NCI-H1694 (cell line): ENCODE measurements around the gene CELF6.
"Not testable (repeated sequence)": the region's sequence is repeated elsewhere in the genome, so short reads cannot be mapped to it uniquely, and the experiment has no call there.

Experiments used
- DNase-seq: peaks from one replicate; lab custom pipeline; 2025; lab: John Stamatoyannopoulos, UW

CELF6 gene

DNA sequence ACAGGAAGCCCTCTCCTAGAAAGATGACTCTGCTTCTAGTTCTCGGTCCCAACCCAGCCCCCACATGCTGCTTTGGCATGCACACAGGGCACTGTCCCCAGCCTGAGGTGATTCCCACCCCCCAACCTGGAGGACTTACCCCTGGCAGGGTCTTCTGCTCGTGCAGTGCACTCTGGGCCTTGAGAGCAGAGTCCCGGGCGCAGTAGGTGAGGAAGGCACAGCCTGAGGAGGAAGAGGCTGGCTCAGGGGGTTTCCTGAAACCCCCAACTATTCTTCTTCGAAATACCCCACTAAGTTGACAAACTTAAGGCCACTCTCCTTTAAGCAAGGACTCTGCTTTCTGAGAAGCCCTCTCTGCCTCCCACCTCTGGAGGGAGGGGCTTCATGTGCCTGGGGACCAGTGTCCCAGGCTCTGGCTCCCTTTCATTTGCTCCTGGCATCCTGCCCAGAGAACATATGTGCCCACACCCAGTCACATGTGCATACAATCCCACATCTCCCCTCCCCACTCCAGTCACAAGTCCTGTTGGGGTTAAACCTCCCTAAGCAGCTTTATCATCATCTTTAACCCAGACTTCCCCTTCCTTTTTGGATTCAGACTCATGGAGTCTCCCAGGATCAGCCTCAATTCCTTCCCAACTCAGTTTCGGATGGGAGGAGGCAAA, 4.1 kb downstream of the CELF6 start:
- DNase-seq: peak; percentile 77

- DNase-seq: no peak
Measured at GRCh38 chr15:72313881-72314280, 6.1 kb downstream of the CELF6 start.

- no peak for DNase-seq
Measured at GRCh38 chr15:72313448-72313840, 6.5 kb downstream of the CELF6 start.

- peak; percentile 54 for DNase-seq
Measured at GRCh38 chr15:72312605-72313447, 7.1 kb downstream of the CELF6 start.

DNA sequence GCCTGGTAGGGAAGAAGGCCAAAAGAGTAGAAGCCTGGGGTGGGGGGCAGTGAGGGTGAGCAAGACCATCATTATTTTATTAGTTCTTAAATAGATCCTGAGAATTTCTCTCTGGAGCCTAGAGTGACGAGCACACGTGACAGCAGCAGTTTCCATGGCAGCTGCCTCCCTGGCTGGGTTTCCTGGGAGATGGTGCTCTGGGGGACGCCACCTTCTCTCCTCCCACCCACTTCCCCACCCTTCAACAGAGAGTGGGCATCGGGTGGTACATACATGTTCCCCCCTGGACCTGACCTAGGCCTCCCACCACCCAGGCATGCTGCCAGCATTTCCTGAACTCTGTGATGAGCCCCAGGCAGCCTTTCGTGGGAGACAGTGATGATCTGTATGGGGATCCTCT, 12.9 kb downstream of the CELF6 start:
- no peak for DNase-seq

GRCh38 chr15:72306211-72306785, 13.7 kb downstream of the CELF6 start:
- no peak for DNase-seq

DNA sequence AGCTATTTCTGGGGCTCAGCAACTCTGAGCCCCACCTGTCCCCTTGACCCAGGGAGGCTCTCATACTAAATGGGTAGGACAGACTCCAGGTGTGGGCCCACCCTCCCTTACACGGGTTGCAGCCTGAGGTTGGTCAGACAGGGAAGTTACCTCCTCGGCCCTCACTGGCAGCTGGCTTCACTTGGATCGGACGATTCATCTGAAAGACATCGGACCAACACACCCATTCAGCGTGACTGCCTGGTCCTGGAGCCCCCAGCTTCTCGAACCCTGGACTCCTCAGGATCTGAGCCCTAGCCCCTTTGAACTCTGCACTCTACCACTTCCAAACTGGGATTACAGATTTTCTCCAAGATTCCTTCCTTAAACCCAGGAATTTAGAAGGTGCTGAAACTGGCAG, 15.4 kb downstream of the CELF6 start:
- DNase-seq: no peak

DNA sequence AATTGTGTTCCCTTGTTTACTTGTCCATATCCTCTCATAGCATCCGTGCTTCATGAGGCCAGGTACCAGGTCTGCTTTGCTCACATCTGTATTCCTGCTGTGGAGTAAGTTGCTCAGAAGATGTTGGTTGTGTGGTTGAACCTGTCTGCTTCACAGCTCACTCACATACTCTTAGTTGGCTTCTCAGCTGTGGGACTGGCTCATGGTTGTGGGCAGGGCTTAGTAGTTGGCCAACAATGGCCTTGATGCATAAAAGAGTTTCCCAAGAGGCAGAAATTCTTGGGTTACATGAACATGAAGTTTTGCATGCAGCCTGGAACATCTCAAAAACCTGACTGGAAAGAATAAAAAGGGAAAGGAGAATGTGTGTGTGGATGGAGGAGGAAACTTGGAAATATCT, 17.0 kb downstream of the CELF6 start:
- no peak for DNase-seq

GRCh38 chr15:72289597-72290325, 30.2 kb downstream of the CELF6 start:
- DNase-seq: no peak

- no peak for DNase-seq
Measured at GRCh38 chr15:72288796-72289596, 31.0 kb downstream of the CELF6 start.

- DNase-seq: no peak
Measured at GRCh38 chr15:72285927-72286516, 33.9 kb downstream of the CELF6 start.

- DNase-seq: no peak
Measured at GRCh38 chr15:72285402-72285801, 34.6 kb downstream of the CELF6 start.

DNA sequence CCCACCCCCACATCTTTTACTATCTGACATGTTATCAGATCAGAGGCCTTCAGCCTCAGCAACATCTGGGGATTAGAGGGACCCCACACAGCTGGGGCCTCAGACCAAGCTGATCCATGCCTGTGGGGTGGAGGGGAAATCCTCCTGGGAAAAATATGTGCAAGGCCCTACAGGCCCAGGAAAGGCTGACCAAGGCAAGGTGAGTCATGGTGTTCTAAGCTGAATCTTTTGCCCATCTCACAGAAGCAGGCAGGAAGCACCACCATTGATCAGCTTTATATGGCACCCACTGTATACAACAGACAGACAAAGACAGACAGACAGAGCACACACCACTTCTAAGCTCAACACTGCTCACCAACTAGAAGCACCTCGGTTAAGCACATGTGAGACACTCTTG, 35.2 kb downstream of the CELF6 start:
- no peak for DNase-seq

DNA sequence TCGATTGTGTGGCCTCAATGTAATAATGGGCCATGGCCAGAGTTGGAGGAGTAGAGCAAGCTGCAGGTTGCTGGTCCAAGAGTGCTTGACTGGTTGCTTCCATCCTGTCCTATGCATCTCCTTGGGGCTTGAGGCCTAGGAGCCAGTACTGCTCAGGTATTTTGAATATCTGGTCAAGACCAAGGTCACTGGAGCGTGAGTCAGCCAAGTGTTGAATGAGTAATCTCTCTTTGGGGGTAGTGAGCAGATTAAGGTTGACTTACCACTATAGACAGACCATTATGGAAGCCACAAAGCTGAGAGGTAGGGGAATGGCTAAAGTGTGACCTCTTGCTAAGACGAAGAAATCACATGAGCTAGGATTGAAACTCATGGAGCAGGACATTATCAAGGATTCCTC, 38.2 kb downstream of the CELF6 start:
- no peak for DNase-seq

DNA sequence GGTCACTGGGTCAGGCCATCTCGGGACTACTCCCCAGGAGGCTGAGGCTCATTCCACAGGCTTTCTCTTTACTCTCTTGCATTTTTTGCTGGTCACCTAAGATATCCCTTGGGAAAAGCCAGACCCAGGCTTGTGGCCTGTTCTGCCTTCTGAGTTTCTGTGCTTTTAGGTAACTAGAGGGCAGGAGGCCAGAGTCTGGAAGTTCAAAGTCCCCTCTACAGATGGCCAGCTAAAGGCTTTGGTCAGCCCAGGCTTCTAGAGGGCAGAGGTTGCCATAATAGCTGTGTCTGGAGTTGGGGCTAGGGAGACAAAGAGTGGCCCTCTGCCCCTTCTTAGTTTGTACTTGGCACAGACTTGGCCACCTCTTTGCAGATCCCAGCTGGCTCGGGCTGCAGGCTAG, 39.2 kb downstream of the CELF6 start:
- no peak for DNase-seq

GRCh38 chr15:72278737-72279136, 41.2 kb downstream of the CELF6 start:
- DNase-seq: no peak

- no peak for DNase-seq
Measured at GRCh38 chr15:72276326-72276700, 43.6 kb downstream of the CELF6 start.

DNA sequence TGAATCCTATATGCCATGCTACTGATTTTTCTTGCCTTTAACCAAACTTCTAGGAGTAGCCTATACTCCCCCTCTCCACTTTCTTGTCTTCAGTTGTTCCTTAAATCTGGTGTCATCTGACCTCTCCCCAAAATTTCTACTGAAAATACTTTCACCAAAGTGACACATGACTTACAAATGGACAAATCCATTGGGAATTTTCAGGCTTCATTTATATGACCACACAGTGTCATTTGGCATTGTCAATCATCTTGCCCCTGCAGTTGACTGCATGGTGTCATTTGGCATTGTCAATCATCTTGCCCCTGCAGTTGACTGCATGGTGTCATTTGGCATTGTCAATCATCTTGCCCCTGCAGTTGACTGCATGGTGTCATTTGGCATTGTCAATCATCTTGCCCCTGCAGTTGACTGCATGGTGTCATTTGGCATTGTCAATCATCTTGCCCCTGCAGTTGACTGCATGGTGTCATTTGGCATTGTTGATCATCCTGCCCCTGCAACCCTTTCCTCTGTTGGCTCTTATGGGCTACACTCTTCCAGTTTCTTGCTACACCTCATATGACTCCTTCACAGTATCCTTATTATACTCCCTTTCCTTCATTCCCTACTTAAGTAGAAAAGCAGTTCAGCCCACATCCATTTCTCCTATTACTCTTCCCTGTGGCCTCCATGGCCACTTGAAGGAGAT, 44.2 kb downstream of the CELF6 start:
- not testable (repeated sequence) for DNase-seq

- DNase-seq: no peak
Measured at GRCh38 chr15:72272997-72273352, 47.0 kb downstream of the CELF6 start.

DNA sequence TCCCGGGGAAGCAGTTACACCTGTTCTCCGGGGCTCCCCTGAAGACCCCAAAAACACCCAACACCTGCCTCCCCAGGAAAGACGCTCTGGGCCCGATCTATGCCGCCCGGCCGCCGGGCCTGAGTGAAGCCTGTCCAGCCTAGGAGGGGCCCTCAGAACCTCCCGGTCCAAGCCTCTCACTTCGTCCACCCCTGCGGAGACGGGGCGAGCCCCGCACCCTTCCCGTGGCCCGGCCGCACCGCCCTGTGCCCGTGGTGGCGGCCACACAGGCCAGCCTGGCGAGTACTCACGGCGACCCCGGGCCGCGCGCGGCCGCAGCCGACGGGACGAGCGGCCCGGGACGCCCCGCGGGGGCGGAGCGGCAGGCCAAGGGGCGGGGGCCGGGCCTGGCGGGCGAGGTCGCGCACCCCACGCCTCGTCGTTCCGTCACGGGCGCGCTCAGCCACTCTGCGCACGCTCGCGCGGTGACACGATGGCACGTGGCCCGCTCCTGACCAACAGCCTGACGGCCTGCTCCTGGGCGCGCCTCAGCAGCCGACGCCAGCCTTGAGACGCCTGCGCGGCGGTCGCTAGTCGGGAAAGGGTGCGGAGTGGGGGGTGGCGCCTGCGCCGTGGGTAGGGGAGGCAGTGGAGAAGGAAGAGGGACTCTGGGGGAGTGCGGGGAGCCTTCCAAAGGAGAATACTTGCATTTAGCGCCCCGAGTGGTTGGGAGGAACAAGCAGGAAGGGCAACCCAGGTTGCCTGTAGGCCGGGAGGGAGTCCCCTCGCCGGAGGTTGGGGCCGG, 47.6 kb downstream of the CELF6 start, which contains the start of gene PARP6:
TSS of gene PARP6 (minus strand) at position 342 of the 784 bp plus-strand sequence. CDS start 5,077 bp downstream, outside the sequence.
- DNase-seq: peak; percentile 95
